Measurements from ENCODE around the gene LRRC7. TPM values are rescaled to one million over a fixed set of nuclear protein-coding genes. Genes with fewer than 3 reads are reported as not detected.

LRRC7 gene
- total RNA-seq, 1 experiment from 2014 or later, result not detected

DNA sequence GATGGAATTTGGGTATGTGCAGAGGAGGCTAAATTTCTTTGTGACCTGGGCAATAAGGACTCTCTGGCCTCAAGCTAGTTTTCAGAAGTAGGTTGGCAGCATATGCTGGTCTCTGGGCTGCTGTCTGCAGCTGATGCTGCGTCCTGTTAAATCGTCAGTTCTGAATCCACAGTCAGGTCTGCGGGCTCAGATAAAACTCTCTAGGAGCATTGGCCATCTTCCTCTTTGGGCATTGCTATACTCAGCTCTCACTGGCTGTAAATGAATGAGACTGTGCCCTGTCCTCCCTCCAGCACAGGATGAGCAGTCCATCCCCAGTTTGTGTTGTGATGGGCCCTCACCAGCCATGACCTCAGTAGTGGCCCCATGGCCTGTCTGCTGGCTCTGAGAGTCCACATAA is 365.0 kb downstream of the LRRC7 start:
- no TSS peak for BruUV-seq (replicated peaks)

DNA sequence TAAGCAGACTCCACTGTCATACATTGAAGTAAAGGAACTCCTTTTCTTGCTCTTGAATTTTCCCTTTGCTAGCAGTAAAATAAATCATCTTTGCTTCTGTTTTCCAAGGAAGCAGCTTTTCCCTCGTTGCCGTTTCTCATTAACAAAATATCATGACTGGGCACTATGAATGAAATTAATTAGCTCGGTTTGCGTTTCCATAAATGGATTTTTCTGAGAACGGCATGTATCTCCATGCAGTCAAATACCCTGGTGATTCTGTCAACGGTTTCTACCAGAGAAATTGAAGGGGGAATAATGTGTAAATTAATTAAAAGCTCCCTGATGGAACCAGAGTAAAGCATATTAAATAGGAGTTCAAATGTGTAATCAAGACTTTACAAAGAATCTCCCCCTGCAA is 372.5 kb downstream of the LRRC7 start:
- CTCF ChIA-PET, result no interaction called here
- Histone ChIP-seq H3K4me1 (ENCODE audit: insufficient read depth, low read length, poor library complexity, severe bottlenecking) (no peaks in the 10 kb centered on the region), H3K9me3 (ENCODE audit: low read depth, low read length, poor library complexity, severe bottlenecking) (no peaks in the 10 kb centered on the region), H3K4me3 (ENCODE audit: low read depth, low read length, poor library complexity, severe bottlenecking) (no peak overlapping the region), H3K27me3 (replicated peaks; ENCODE audit: insufficient read depth, low read depth, low read length, poor library complexity) (no peaks in the 10 kb centered on the region), H3K36me3 (ENCODE audit: insufficient read depth, low read length, poor library complexity, severe bottlenecking) (no peaks in the 10 kb centered on the region), H3K27ac (ENCODE audit: low read depth, low read length, poor library complexity, severe bottlenecking) (no peak overlapping the region)
- no TSS peak for BruUV-seq (replicated peaks)
- DNase-seq (ENCODE audit: low spot score), result no peak
- intact Hi-C loops (cut with micrococcal nuclease; ENCODE audit: unreplicated experiment), result no loop called here
- TF ChIP-seq, protein P1, sequence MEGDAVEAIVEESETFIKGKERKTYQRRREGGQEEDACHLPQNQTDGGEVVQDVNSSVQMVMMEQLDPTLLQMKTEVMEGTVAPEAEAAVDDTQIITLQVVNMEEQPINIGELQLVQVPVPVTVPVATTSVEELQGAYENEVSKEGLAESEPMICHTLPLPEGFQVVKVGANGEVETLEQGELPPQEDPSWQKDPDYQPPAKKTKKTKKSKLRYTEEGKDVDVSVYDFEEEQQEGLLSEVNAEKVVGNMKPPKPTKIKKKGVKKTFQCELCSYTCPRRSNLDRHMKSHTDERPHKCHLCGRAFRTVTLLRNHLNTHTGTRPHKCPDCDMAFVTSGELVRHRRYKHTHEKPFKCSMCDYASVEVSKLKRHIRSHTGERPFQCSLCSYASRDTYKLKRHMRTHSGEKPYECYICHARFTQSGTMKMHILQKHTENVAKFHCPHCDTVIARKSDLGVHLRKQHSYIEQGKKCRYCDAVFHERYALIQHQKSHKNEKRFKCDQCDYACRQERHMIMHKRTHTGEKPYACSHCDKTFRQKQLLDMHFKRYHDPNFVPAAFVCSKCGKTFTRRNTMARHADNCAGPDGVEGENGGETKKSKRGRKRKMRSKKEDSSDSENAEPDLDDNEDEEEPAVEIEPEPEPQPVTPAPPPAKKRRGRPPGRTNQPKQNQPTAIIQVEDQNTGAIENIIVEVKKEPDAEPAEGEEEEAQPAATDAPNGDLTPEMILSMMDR (conservative IDR thresholded peaks at IDR 0.05; ENCODE audit: low read depth, low read length), result no peak
- TF ChIP-seq EZH2 (IDR thresholded peaks at IDR 0.05; ENCODE audit: borderline replicate concordance, low read depth, low read length, poor library complexity, severe bottlenecking), result no peak
- POLR2A ChIA-PET (ENCODE audit: low non-redundant PET), result no interaction called here

More for the DNA sequence above, 365.0 kb downstream of the LRRC7 start:
- intact Hi-C loops (cut with micrococcal nuclease; ENCODE audit: unreplicated experiment), result no loop called here
- no peak overlapping the region for H3K4me3 ChIP-seq (ENCODE audit: low read depth, low read length, poor library complexity, severe bottlenecking)
- no peak overlapping the region for H3K27ac ChIP-seq (ENCODE audit: low read depth, low read length, poor library complexity, severe bottlenecking)
- H3K27me3 ChIP-seq (replicated peaks; ENCODE audit: insufficient read depth, low read depth, low read length, poor library complexity), result no peaks in the 10 kb centered on the region
- ChIA-PET CTCF (no interaction called here), POLR2A (ENCODE audit: low non-redundant PET) (no interaction called here)
- DNase-seq (ENCODE audit: low spot score), result no peak
- H3K9me3 ChIP-seq (ENCODE audit: low read depth, low read length, poor library complexity, severe bottlenecking), result no peaks in the 10 kb centered on the region
- no peak for TF ChIP-seq EZH2 (IDR thresholded peaks at IDR 0.05; ENCODE audit: borderline replicate concordance, low read depth, low read length, poor library complexity, severe bottlenecking)
- TF ChIP-seq, protein P1 (conservative IDR thresholded peaks at IDR 0.05; ENCODE audit: low read depth, low read length), result no peak
- no peaks in the 10 kb centered on the region for H3K4me1 ChIP-seq (ENCODE audit: insufficient read depth, low read length, poor library complexity, severe bottlenecking)
- no peaks in the 10 kb centered on the region for H3K36me3 ChIP-seq (ENCODE audit: insufficient read depth, low read length, poor library complexity, severe bottlenecking)

DNA sequence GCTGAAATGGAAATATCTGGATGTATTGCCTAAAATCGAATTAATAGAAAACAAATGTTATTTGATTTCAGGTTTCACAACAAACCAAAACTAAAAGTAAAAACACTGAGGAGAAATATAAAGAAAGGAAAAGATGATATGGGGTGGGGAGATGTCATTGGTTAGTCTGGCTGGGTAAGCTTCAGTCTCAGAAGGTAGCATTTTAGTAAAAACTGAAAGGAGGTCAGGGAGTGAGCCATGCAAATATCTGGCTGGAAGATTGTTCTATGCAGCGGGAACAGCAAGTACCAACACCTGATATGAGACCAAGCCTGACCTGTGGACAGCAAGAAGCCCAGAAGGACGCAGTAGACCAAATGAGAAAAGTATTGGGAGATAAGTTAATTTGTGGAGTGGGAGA is 373.1 kb downstream of the LRRC7 start:
- no peaks in the 10 kb centered on the region for H3K9me3 ChIP-seq (ENCODE audit: low read depth, low read length, poor library complexity, severe bottlenecking)
- no TSS peak for BruUV-seq (replicated peaks)
- no peaks in the 10 kb centered on the region for H3K36me3 ChIP-seq (ENCODE audit: insufficient read depth, low read length, poor library complexity, severe bottlenecking)
- CTCF ChIA-PET, result no interaction called here
- no peaks in the 10 kb centered on the region for H3K4me1 ChIP-seq (ENCODE audit: insufficient read depth, low read length, poor library complexity, severe bottlenecking)
- POLR2A ChIA-PET (ENCODE audit: low non-redundant PET), result no interaction called here
- TF ChIP-seq EZH2 (IDR thresholded peaks at IDR 0.05; ENCODE audit: borderline replicate concordance, low read depth, low read length, poor library complexity, severe bottlenecking), result no peak
- TF ChIP-seq, protein P1 (conservative IDR thresholded peaks at IDR 0.05; ENCODE audit: low read depth, low read length), result no peak
- H3K4me3 ChIP-seq (ENCODE audit: low read depth, low read length, poor library complexity, severe bottlenecking), result no peak overlapping the region
- intact Hi-C loops (cut with micrococcal nuclease; ENCODE audit: unreplicated experiment), result no loop called here
- H3K27ac ChIP-seq (ENCODE audit: low read depth, low read length, poor library complexity, severe bottlenecking), result no peak overlapping the region
- DNase-seq (ENCODE audit: low spot score), result no peak
- no peaks in the 10 kb centered on the region for H3K27me3 ChIP-seq (replicated peaks; ENCODE audit: insufficient read depth, low read depth, low read length, poor library complexity)
